Gastrocnemius medialis (tissue), 4 donors: Measurements from ENCODE around the gene PARD3B. TPM values are rescaled to one million over a fixed set of nuclear protein-coding genes. Genes with fewer than 3 reads are reported as not detected.

ENCODE experiments used
- ATAC-seq, 2 donors: fragments of 150-250 bp; one replicate each; pipeline ENCODE4 v1.9.1; 2016
- DNase-seq, 2 donors: peaks; one replicate each; pipeline ENCODE4 v3.0.0-alpha.2; 2019
- H3K27ac ChIP-seq, 4 donors: fragments of 200-600 bp; sonication (generic); 1 replicate in 1 of 4; 2 replicates in 3 of 4; pipeline ENCODE4 v1.5.1; 2016 to 2018; ENCODE audit warnings: mild to moderate bottlenecking in 2 of 4, moderate library complexity in 1 of 4
- H3K27me3 ChIP-seq, 3 donors: fragments of 200-600 bp; sonication (generic) in 2 of 3; 1 replicate in 1 of 3; 2 replicates in 2 of 3; pipeline versions ENCODE4 v1.5.1 to v1.6.0; 2016 to 2019; ENCODE audit warnings: mild to moderate bottlenecking in 1 of 3, moderate library complexity in 1 of 3
- H3K36me3 ChIP-seq, 2 donors: fragments of 200-600 bp; sonication (generic) in 1 of 2; one replicate each; pipeline ENCODE4 v1.5.1; 2017 to 2018
- H3K4me1 ChIP-seq, 2 donors: fragments of 200-600 bp; sonication (generic) in 1 of 2; one replicate each; pipeline ENCODE4 v1.5.1; 2016 to 2017; ENCODE audit warnings: mild to moderate bottlenecking in 2 of 2
- H3K4me3 ChIP-seq, 4 donors: fragments of 200-600 bp; sonication (generic) in 3 of 4; 1 replicate in 1 of 4; 2 replicates in 3 of 4; pipeline ENCODE4 v1.5.1; 2016 to 2019; ENCODE audit warnings: mild to moderate bottlenecking in 2 of 4
- H3K9me3 ChIP-seq, 3 donors: fragments of 200-600 bp; sonication (generic) in 2 of 3; 1 replicate in 1 of 3; 2 replicates in 2 of 3; pipeline ENCODE4 v1.5.1; 2016 to 2019
- POLR2A ChIP-seq, 2 donors: fragments of 450-650 bp; IDR thresholded peaks; one replicate each; pipeline ENCODE4 v1.6.1; 2017; ENCODE audit warnings: antibody characterized with exemption in 2 of 2, mild to moderate bottlenecking in 2 of 2, moderate library complexity in 2 of 2
- in situ Hi-C, 4 donors: fragments of 200-750 bp; cut with MboI; loops; one replicate each; pipeline versions ENCODE4 v1.15.0 to v1.8.0; 2017; ENCODE audit warnings: low sequenced_read_pairs in 4 of 4
- intact Hi-C: fragments of 100-400 bp; cut with DNase I; formaldehyde crosslinking; loops from one replicate; pipeline ENCODE4 v1.15.1; 2023; ENCODE audit warnings: low total_unique reads
- total RNA-seq, 4 donors: library from RNA; depleted of rRNA; stranded (reverse); fragments of >200 nt; gene quantifications; one replicate each; pipeline versions ENCODE4 v1.1.0 to v1.2.3, GENCODE V29; 2016
- TF ChIP-seq, protein P1 (sequence below), 5 experiments: fragments of 450-650 bp in 3 of 5; fragments of 200-600 bp in 2 of 5; sonication (generic) in 2 of 5; IDR thresholded peaks in 4 of 5; conservative IDR thresholded peaks in 1 of 5; 1 replicate in 4 of 5; 2 replicates in 1 of 5; pipeline ENCODE4 v1.5.1; 2016 to 2019; ENCODE audit warnings: antibody characterized with exemption in 5 of 5, mild to moderate bottlenecking in 3 of 5, moderate library complexity in 3 of 5

The PARD3B gene
- total RNA-seq, 4 donors from 2014 or later, result 2.2 to 15.5 (median 4.6) TPM

GRCh38 chr2:204771721-204772120, 226.4 kb downstream of the PARD3B start:
- Histone ChIP-seq H3K27ac (no peak overlapping the region), H3K4me1 (peaks cover 15 to 21% of the 10 kb centered on the region in 2 donors), H3K9me3 (no peaks in the 10 kb centered on the region), H3K36me3 (no peaks in the 10 kb centered on the region), H3K4me3 (no peak overlapping the region), H3K27me3 (no peaks in the 10 kb centered on the region)
- in situ Hi-C loops, result no loop called here
- DNase-seq, result no peak
- no peak for ATAC-seq
- TF ChIP-seq, protein P1, sequence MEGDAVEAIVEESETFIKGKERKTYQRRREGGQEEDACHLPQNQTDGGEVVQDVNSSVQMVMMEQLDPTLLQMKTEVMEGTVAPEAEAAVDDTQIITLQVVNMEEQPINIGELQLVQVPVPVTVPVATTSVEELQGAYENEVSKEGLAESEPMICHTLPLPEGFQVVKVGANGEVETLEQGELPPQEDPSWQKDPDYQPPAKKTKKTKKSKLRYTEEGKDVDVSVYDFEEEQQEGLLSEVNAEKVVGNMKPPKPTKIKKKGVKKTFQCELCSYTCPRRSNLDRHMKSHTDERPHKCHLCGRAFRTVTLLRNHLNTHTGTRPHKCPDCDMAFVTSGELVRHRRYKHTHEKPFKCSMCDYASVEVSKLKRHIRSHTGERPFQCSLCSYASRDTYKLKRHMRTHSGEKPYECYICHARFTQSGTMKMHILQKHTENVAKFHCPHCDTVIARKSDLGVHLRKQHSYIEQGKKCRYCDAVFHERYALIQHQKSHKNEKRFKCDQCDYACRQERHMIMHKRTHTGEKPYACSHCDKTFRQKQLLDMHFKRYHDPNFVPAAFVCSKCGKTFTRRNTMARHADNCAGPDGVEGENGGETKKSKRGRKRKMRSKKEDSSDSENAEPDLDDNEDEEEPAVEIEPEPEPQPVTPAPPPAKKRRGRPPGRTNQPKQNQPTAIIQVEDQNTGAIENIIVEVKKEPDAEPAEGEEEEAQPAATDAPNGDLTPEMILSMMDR (IDR thresholded peaks at IDR 0.05 in 4 of 5, conservative IDR thresholded peaks at IDR 0.05 in 1 of 5), result no peak
- no peak for TF ChIP-seq POLR2A (IDR thresholded peaks at IDR 0.05)
- intact Hi-C loops, result no loop called here

DNA sequence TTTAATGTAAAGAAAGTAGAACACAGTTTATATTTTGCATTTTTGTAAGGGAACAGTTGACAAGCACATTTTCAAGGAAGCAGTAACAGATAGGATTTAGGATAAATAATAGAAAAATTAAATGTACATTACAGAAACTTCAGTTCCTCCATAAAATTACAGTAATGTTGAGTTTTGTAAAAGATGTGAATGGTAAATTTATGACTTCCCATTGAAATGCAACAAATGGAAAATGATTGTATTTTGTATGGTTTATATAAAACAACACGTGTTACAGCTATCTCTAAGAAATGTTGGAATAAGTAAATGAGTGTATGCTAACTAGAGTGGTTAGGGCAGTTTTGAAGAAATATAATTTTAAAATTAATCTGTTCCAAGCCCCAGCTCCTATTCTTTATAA, 227.3 kb downstream of the PARD3B start:
- DNase-seq (no peak), ATAC-seq (no peak)
- H3K4me3 ChIP-seq, result no peak overlapping the region
- H3K4me1 ChIP-seq, result peaks cover 19 to 22% of the 10 kb centered on the region in 2 donors
- in situ Hi-C loops, result no loop called here
- H3K27me3 ChIP-seq, result no peaks in the 10 kb centered on the region
- intact Hi-C loops, result no loop called here
- no peaks in the 10 kb centered on the region for H3K36me3 ChIP-seq
- H3K9me3 ChIP-seq, result no peaks in the 10 kb centered on the region
- TF ChIP-seq, protein P1 (IDR thresholded peaks at IDR 0.05 in 4 of 5, conservative IDR thresholded peaks at IDR 0.05 in 1 of 5), result no peak
- no peak for TF ChIP-seq POLR2A (IDR thresholded peaks at IDR 0.05)
- H3K27ac ChIP-seq, result no peak overlapping the region

GRCh38 chr2:204775766-204776165, 230.5 kb downstream of the PARD3B start:
- DNase-seq (no peak), ATAC-seq (no peak)
- H3K36me3 ChIP-seq, result no peaks in the 10 kb centered on the region
- no peaks in the 10 kb centered on the region for H3K27me3 ChIP-seq
- intact Hi-C loops, result no loop called here
- no peak overlapping the region for H3K27ac ChIP-seq
- in situ Hi-C loops, result no loop called here
- H3K4me3 ChIP-seq, result no peak overlapping the region
- H3K4me1 ChIP-seq, result peaks cover 18 to 19% of the 10 kb centered on the region in 2 donors
- TF ChIP-seq, protein P1 (IDR thresholded peaks at IDR 0.05 in 4 of 5, conservative IDR thresholded peaks at IDR 0.05 in 1 of 5), result no peak
- no peak for TF ChIP-seq POLR2A (IDR thresholded peaks at IDR 0.05)
- no peaks in the 10 kb centered on the region for H3K9me3 ChIP-seq

DNA sequence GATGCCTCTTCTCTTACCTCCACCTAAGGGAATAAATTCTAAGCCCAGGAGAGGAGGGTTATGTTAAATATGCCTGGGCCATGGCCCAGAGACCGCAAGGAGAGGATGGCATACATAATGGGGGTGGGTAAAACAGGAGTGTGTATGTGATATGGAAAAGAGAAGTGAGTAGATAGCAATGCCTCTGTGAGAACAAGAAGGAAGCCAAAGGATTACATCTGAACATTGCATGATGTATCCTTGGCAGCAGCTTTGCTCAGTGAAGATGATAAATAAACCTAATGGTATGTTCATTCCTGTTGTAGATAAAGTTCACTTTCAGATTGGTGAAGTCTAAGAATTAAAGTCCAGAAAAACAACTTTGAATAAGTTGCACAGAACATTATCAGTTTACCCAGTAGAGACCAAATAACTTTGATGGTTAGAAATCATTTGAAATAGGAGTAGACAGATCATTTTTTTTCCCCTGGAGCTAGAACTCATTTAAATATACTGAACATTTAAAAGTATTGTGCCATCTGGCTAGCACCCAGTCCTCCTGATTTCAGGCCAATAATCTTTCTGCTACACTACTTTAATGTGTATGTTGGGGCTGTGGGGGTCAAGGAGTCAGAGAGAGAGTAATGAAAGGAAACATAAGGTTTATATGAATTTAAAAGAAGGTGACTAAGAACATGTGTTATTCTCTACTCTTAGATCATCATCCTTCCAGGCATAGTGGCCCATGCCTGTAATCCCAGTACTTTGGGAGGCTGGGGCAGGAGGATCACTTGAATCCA, 231.7 kb downstream of the PARD3B start:
- DNase-seq, result no peak
- Histone ChIP-seq H3K27ac (no peak overlapping the region), H3K9me3 (no peaks in the 10 kb centered on the region), H3K27me3 (no peaks in the 10 kb centered on the region), H3K4me1 (peaks cover 18 to 19% of the 10 kb centered on the region in 2 donors), H3K36me3 (no peaks in the 10 kb centered on the region), H3K4me3 (no peak overlapping the region)
- ATAC-seq, result no peak
- in situ Hi-C loops (no loop called here), intact Hi-C loops (no loop called here)
- TF ChIP-seq, protein P1 (IDR thresholded peaks at IDR 0.05 in 4 of 5, conservative IDR thresholded peaks at IDR 0.05 in 1 of 5), result no peak
- no peak for TF ChIP-seq POLR2A (IDR thresholded peaks at IDR 0.05)
